ENCODE results near the gene NINL.
A peak's percentile ranks its signal among the peaks of the same experiment; 100 is the strongest.

Gene NINL

DNA sequence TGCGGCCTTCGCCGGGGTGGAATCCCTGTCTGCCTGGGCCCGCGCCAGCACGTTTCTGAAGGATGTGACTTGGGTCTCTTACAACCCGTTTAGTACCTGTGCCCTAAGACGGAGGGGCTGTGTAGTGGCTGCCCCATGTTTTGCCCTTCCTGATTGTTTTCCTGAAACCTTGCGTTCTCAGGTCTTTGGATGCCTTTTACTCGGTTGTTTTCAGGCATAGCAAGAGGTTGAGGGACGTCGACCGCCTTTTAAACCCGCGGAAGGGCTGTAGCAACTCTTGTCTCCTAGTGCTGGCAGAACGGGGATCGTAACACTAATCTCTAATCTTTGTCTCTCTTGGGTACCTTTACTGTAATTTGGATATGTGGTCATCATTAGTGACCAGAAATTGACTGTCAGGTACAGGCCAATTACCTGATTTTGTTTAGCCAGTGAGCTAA, 39.2 kb upstream of the NINL start:
- Histone ChIP-seq H3K9me3 (ENCODE audit: control insufficient read depth, low read length) (no peaks in the 10 kb centered on the region), H3K27me3 (ENCODE audit: control insufficient read depth, insufficient read depth, low read length) (no peaks in the 10 kb centered on the region), H3K36me3 (ENCODE audit: control insufficient read depth, insufficient read depth, low read length) (no peaks in the 10 kb centered on the region), H3K9ac (peak overlapping the region; percentile 79), H3K4me3 (ENCODE audit: low read depth, low read length) (peak overlapping the region; percentile 63), H3K4me2 (ENCODE audit: low read length) (peak overlapping the region; percentile 87), H3K4me1 (no peaks in the 10 kb centered on the region), H3K79me2 (peaks cover 2% of the 10 kb centered on the region), H3K27ac (peak overlapping the region; percentile 94), H2AFZ (peak overlapping the region; percentile 98)
- TF ChIP-seq, protein P1, sequence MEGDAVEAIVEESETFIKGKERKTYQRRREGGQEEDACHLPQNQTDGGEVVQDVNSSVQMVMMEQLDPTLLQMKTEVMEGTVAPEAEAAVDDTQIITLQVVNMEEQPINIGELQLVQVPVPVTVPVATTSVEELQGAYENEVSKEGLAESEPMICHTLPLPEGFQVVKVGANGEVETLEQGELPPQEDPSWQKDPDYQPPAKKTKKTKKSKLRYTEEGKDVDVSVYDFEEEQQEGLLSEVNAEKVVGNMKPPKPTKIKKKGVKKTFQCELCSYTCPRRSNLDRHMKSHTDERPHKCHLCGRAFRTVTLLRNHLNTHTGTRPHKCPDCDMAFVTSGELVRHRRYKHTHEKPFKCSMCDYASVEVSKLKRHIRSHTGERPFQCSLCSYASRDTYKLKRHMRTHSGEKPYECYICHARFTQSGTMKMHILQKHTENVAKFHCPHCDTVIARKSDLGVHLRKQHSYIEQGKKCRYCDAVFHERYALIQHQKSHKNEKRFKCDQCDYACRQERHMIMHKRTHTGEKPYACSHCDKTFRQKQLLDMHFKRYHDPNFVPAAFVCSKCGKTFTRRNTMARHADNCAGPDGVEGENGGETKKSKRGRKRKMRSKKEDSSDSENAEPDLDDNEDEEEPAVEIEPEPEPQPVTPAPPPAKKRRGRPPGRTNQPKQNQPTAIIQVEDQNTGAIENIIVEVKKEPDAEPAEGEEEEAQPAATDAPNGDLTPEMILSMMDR (IDR thresholded peaks at IDR 0.05): no peak

DNA sequence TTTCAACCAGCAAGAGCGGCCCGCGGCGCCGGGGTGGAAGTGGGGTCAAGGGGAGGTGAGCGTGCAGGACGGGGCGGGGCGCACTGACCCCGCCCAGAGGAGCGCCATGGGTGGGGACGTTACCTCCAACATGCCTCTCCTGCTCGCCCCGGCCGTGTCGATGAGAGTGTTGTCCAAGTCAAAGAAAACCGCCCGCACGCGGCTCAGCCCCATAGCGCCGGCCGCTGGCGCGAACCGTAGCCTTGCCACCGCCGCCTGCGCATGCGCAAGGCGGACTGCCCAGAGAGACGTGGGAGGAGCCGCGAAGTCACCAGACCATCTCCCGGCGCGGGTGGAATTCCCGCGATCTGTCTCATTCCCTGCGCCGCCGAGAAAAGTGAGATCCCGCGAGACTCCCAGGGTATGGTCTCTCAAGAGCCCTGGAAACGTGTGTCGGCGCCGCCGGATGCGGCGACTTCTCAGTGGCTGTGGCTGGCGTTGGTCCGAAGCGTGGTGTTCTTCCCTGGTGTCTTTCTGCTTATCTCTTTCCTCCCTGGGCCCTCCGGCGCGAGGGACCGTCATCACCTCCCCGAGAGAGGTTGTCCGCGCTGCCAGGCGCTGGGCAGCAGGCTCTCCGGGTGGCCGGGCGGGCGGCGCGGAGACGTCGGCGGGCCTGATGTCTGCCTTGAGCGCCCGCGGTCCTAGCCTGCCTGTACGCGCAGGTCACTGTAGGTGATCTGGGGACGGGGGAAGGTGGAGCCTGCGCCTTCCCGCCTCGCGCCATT, 38.6 kb upstream of the NINL start, which contains the start of gene NANP:
Gene NANP, minus strand, starts transcription at position 279 of the 764 bp plus-strand sequence. Its CDS starts 66 bp downstream, at position 213.
- Histone ChIP-seq H2AFZ (peak within 1 kb of the TSS; percentile 98), H3K4me3 (ENCODE audit: low read depth, low read length) (peak within 1 kb of the TSS; percentile 63)

DNA sequence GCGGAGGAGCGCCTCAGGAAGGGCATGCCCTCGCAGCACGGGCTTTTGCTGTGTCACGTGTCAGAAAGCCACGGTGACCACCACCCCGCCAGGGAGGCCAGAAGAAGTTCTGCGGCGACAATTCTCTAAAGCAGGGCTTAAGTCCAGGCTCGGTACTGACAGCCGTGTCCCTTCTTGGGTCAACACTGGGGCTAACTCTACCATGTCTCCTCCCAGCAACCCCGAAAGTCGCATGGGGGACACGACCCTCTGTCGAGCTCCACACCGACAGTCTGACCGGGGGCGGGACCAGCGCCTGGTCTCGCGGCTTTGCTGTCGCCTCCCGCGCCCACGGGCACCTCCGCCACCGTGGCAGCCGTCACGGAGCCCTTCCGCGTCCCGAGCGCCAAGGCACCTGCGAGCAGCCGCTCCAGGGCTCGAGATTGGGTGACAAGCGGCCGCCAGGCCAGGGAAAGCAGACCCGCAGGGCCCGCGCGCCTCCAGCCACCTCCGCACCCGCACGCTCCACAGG, 37.9 kb upstream of the NINL start:
- Histone ChIP-seq H3K36me3 (ENCODE audit: control insufficient read depth, insufficient read depth, low read length) (no peaks in the 10 kb centered on the region), H3K4me2 (ENCODE audit: low read length) (peak overlapping the region; percentile 87), H3K27ac (peak overlapping the region; percentile 94), H3K79me2 (peaks cover 2% of the 10 kb centered on the region), H3K4me3 (ENCODE audit: low read depth, low read length) (peak overlapping the region; percentile 63), H2AFZ (peak overlapping the region; percentile 98), H3K4me1 (no peaks in the 10 kb centered on the region), H3K9ac (no peak overlapping the region), H3K9me3 (ENCODE audit: control insufficient read depth, low read length) (no peaks in the 10 kb centered on the region), H3K27me3 (ENCODE audit: control insufficient read depth, insufficient read depth, low read length) (no peaks in the 10 kb centered on the region)
- TF ChIP-seq, protein P1 (IDR thresholded peaks at IDR 0.05): no peak

More for the DNA sequence above, 38.6 kb upstream of the NINL start, which contains the start of gene NANP:
- peak within 1 kb of the TSS; percentile 94 for H3K27ac ChIP-seq
- H3K27me3 ChIP-seq (ENCODE audit: control insufficient read depth, insufficient read depth, low read length): no peaks in the 10 kb centered on the region
- peak within 1 kb of the TSS; percentile 87 for H3K4me2 ChIP-seq (ENCODE audit: low read length)
- no peaks in the 10 kb centered on the region for H3K36me3 ChIP-seq (ENCODE audit: control insufficient read depth, insufficient read depth, low read length)
- no peaks in the 10 kb centered on the region for H3K4me1 ChIP-seq
- no peaks in the 10 kb centered on the region for H3K9me3 ChIP-seq (ENCODE audit: control insufficient read depth, low read length)
- peaks cover 2% of the 10 kb centered on the region for H3K79me2 ChIP-seq
- H3K9ac ChIP-seq: peak within 1 kb of the TSS; percentile 79
- TF ChIP-seq, protein P1 (IDR thresholded peaks at IDR 0.05): peak; percentile 13

DNA sequence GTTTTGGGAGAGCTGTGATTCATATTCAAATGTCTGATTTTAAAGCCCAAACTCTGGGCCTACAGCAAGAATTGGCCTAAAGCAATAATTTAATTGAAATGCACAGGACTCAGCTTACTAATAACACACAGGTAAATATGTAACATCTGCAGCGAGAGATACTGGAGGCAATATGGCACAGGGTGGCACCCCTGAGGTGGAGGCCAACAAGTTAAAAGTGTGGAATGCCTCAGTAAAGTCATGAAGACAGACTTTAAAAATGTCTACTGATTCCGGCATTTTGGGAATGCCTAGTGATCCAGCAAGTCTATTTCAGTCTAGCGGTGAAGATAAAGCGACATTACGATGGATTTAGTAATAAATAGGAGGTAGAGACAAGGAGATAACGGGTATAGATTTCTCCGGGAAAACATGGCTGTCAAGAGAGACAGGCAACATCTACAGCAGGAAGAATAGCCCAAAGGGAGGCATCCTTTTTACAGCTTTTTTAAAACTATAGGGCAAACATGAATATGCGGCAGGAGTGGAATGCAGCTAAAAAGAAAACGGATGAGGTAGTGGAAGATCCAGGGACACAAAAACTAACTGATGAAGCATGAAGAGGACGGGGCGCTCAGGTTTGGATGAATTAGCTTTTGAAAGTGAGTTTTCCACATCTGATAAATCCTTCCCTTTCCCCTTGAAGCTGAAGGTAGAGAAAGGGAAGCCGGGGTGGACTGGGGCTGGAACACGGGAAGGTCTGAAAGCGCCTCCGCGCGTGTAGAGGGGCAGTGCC, 37.3 kb upstream of the NINL start:
- peak overlapping the region; percentile 98 for H2AFZ ChIP-seq

More for the DNA sequence above, 37.3 kb upstream of the NINL start:
- H3K4me2 ChIP-seq (ENCODE audit: low read length): peak overlapping the region; percentile 87
- H3K4me3 ChIP-seq (ENCODE audit: low read depth, low read length): peak overlapping the region; percentile 63
- TF ChIP-seq, protein P1 (IDR thresholded peaks at IDR 0.05): no peak
- H3K27ac ChIP-seq: peak overlapping the region; percentile 94
- H3K9me3 ChIP-seq (ENCODE audit: control insufficient read depth, low read length): no peaks in the 10 kb centered on the region
- no peak overlapping the region for H3K9ac ChIP-seq
- no peaks in the 10 kb centered on the region for H3K27me3 ChIP-seq (ENCODE audit: control insufficient read depth, insufficient read depth, low read length)
- peaks cover 2% of the 10 kb centered on the region for H3K79me2 ChIP-seq
- H3K36me3 ChIP-seq (ENCODE audit: control insufficient read depth, insufficient read depth, low read length): no peaks in the 10 kb centered on the region
- H3K4me1 ChIP-seq: no peaks in the 10 kb centered on the region

All from parathyroid adenoma (tissue), 2 donors.